NCI-H748 (cell line): ENCODE measurements around the gene GPALPP1.
"Not testable (repeated sequence)": the region's sequence is repeated elsewhere in the genome, so short reads cannot be mapped to it uniquely, and the experiment has no call there.

Source experiments
- DNase-seq: peaks from one replicate; lab custom pipeline; 2025; ENCODE audit not compliant: unreplicated experiment; lab: John Stamatoyannopoulos, UW

The GPALPP1 gene

DNA sequence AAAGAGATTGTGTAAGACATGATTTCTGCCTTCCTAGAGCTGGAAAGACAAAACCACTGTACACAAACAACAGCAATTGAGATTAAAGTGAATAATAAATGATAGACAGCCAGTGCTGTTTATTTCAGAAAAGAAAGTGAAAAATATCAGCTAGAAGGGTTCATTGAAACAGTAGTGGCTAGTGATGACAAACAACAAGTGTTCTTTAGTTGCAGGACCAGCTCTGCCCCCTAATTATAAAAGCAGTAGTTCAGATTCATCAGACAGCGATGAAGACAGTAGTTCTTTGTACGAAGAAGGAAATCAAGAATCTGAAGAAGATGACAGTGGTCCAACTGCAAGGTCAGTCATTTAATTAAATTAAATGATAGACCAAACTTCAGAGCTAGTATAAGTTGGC lies 14.8 kb downstream of the GPALPP1 start:
- no peak for DNase-seq

DNA sequence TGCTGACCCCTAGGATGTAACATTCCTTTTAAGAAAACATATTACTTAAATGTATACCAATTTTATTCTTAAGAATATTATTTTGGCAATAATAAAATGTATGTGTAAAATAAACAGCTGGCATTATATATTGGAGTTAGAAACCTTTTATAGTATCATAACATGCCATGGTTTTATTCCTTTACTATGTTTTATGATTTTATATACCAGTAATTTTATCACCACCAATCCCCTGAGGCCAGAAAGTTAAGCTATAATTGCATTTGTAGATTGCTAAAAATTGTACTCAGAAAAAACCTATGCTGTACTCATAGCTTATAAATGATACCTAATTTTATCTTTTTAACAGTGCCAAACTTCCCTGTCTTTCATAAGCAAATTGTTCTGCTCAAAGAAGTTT lies 17.9 kb downstream of the GPALPP1 start:
- DNase-seq, result no peak

DNA sequence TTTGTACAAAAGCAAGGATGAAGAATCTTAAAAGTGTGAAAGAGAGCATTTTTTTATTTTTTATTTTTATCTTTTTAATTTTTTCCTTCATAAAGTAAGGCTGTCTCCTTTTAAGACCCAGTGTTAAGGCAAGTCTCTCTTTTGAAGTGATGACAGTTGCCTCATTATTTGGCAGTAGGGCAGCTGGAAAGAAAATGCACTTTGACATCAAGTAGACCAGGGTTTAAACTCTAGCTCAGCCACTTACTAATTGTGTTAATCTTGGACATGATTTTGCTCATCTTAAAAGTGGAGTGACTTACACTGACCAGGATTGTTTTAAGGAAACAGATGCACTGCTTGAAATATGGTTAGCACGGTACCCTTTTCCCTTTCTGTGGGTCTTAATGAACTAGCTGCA lies 18.5 kb downstream of the GPALPP1 start:
- DNase-seq, result no peak

DNA sequence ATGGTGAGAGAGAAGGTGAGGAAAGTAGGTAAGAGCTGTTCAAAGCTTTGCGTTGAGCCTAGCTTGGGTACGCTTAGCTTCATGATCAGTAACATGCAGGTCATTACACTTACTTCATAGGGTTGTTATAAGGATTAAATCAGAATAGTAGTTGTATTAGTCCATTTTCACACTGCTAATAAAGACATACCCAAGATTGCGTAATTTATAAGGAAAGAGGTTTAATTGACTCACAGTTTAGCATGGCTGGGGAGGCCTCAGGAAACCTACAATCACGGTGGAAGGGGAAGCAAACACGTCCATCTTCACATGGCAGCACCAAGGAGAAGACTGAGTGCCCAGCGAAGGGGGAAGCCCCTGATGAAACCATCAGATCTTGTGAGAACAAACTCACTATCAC lies 21.9 kb downstream of the GPALPP1 start:
- no peak for DNase-seq

DNA sequence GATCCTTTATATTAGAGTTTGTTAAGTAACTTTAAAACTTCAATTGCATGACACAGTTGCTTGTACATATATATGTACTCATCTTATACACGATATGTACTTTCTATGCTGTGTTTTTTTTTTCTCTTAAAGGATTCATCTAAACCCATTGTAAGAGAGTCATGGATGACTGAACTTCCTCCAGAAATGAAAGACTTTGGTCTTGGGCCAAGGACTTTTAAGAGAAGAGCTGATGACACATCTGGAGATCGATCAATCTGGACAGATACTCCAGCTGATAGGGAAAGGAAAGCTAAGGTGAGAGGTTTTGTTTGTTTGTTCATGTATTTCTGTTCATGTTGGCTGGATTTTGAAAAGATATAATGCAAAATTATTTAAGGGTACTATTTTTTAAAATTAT lies 26.0 kb downstream of the GPALPP1 start:
- no peak for DNase-seq

DNA sequence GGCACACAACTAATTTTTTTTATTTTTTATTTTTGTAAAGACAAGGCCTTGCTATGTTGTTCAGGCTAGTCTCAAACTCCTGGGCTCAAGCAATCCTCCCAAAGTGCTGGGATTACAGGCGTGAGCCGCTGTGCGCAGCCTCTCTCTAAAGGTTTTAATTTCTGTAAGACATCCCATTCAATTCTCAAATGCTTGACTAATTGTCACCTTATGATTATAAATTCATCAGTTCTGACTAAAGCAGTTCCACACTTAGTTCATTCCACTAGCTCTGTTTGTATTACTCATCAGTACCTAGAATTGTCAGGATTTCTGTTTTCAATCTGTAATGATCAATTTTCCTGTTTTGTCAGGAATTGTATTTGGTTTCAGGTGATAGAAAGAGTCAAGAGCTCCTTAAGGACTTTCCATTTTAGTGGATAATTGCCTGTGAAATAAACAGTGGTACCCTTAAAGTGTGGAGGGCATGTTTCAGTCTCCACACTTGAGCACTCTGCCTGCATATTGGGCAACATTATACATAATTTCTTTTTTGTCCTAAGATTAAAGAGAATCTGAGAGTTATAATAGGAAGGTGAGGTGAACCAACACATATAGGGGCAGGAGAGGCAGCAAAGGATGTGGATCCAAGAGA lies 27.6 kb downstream of the GPALPP1 start:
- DNase-seq, result no peak

DNA sequence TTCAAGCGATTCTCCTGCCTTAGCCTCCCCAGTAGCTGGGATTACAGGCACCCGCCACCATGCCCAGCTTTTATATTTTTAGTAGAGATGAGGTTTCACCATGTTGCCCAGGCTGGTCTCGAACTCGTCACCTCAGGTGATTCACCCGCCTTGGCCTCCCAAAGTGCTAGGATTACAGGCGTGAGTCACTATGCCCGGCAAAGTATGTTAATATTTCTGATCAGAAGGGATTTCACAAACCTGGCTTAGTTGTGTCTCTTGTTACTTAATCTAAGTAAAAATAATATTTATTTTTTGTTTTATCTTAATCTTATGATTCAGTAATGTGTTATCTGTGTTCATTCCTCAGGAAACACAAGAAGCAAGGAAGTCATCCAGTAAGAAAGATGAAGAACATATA lies 30.6 kb downstream of the GPALPP1 start:
- DNase-seq, result not testable (repeated sequence)

DNA sequence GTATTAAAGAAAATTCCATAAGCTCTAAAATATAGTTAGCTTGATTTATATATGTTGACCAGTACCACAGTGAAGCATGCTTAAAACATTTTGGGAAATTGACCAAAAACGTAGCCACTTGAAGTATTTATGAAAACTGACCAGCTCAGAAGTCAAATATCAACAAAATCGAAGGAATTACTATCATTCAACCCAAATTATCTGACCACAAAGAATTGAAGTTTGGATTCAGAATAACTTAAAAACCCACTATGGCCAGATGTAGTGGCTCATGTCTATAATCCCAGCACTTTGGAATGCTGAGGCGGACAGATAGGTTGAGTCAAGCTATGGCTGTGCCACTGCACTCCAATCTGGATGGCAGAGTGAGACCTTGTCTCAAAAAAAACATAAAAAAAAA lies 31.9 kb downstream of the GPALPP1 start:
- DNase-seq, result no peak

DNA sequence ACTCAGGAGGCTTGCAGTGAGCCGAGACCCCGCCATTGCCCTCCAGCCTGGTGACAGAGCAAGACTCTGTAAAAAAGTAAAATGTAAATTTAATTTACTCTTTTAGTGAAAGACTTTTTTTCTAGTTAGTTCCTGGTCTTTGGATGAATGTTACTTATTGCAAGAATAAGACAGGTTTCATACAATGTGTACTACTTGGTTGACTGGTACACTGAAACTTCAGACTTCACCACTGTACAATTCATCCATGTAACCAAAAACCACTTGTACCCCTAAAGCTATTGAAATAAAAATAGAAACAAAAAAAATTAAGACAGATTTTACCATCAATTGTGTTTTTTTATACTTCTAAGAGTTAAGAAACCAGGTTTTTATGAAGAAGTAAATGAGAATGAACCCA lies 35.5 kb downstream of the GPALPP1 start:
- no peak for DNase-seq

DNA sequence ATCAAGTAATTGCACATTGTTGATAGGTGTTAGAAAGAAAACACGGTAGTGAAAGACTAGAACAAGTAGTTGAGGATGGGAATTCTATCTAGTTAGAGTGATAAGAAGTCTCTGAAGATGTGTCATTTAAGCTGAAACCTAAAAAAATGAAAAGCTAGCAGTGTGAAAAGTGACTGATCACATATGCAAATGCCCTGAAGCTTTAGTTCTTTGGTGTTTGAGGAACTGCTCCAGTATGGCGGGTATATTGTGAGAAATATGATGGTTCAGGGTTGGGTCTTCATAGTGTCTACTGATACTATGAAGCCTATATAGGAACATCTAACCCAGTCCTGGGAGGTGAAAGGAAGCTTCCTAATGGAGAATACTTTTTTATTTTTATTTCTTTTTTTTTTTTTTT lies 45.0 kb downstream of the GPALPP1 start:
- no peak for DNase-seq

DNA sequence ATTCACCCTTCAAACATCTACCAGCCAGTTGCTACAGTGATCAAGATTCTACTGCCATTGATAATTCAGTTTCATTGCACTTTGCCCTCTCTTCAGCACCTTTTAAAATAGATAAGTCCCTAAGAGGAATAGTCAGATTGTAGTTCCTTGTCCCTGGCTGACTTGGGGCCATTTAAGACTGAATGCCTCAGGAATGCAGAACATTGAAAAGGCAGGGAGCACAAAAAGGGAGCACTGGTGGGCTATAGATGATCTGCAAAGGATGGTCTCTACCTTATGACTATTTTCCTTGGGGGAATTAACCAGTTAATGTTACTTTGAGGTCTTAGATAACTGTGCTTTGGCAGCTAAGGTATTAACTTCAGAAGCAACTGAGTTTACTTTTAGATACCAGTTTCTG lies 46.9 kb downstream of the GPALPP1 start:
- DNase-seq, result no peak

DNA sequence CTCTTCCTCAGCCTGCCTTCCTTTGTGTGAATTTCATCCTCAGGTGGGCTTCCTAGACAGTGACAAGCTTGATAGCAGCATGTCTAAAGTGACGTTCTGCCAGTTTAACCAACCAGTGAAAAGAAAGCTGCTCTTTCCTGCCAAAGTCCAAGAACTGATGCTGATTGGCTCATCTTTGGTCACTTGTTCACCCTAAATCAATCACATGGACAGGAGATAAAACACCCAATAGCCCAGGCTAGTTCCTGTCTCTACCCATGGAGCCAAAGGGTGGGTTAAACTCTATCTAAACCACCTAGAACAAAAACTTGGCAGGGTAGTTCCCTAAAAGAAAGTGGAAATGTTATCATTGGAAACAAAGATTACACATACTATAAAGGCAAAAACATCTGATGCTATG lies 50.8 kb downstream of the GPALPP1 start:
- no peak for DNase-seq

DNA sequence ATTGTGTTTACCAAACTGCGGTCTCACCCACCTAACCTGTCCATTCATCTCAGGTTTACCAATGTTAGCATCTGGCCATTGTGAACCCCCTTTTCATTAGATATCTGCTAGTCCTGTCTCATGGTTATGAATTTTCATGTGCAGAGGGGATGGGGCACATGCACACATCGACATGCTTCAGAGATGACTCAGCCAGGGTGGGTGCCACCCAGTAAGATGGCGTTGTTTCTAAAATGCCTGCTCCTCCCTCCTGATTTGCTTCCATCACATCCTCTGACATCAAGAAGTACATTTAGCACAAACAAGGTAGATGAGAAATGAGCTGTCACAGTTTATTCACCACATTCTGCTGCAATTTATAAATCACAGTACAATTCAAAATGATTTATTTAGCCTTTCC lies 51.3 kb downstream of the GPALPP1 start:
- DNase-seq, result no peak

DNA sequence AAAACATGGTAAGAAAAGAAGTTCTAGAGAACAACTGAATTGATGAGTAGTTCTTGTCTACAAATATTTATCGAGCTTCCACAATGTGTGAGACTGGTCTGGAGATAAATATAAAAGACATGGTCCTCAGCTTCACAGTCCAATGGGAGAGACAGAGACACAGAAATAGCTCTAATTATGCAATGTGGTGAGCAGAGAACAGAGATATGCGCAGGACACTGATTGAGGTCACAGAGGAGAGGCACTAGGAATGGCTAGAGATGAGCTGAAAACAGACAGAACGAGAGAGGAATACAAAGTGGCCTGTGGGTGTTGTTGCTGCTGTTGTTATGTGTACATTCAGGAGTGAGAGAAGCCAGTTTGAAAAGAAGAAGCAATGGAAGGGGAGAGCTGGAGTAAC lies 53.2 kb downstream of the GPALPP1 start:
- no peak for DNase-seq

DNA sequence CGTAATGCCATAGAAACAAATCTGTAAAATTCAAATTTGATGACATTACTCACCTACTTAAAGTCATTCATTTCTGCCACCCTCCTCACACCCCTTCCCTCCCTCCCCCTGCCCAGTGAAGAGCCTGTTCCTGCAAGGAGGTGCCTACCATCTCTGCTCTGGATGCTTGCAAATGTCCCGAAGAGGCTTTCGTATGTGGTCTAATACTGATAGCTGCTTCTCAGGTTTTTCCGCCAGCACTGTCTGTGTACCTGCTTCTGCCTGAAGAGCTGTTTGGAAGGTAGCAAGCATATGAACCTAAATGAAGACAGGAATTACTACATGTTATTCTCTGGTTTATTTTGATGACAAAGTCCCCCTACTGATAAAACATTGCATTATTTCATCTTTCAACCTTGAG lies 57.1 kb downstream of the GPALPP1 start:
- no peak for DNase-seq

DNA sequence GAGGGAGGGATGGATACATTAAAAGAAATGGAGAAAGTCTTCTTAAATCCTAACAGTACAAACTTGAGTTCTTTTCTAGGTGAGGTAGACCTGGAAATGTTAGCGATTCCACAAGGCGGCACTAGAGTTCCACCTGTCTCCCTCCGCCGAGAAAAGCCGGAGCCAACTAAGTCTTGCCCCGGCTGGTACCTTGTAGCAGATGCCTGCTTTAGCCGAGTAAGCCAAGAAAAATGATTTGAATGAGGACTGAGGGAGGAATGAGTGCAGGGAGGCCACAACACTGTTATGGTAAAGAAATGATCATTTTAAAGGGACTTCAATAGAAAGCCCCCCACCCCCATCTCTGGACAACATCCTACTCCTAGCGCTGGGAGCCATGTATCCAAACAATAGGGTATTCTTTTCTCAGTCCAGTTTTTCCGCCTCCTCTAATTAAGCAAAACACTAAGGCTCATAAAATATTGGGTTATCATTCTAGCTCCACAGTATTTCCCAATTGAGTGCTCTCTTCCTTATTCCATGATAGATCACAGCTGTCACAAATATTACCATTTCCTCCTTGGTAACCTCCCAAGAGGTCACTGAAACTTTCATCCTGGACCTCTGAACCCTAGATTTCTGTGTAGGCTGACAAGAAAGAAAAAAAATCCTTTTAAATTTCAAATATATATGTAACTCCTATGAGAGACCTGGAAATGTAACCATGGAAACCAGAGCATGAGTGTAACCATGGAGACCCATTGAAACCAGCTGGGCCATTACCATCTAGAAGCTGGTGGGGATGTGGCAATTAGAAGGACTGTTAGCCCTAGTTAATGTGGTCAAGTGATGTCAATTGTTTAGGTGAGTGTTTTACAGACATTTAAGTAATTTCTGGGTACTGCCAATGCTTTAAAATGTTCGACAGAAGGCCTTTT lies 58.3 kb downstream of the GPALPP1 start:
- peak; percentile 91 for DNase-seq

DNA sequence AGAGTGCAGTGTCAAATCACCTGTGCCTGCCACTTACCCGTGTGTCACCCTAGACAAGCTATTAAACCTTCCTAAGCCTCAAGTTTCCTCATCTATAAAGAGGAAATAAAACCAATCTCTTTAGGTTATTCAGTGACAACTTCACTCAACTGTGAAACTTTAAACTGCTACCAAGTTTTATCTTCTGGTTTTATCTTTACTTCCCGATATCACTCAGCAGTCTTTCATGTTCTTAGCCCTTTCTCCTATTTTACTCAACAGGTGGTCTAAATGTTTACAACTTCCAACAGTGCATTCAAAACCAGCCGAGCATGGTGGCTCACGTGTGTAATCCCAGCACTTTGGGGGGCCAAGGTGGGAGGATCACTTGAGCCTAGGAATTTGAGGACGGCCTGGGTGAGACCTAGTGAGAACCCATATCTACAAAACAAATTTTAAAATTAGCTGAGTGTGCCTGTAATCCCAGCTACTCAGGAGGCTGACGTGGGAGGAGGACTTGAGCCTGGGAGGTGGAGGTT lies 59.6 kb downstream of the GPALPP1 start:
- DNase-seq, result no peak

DNA sequence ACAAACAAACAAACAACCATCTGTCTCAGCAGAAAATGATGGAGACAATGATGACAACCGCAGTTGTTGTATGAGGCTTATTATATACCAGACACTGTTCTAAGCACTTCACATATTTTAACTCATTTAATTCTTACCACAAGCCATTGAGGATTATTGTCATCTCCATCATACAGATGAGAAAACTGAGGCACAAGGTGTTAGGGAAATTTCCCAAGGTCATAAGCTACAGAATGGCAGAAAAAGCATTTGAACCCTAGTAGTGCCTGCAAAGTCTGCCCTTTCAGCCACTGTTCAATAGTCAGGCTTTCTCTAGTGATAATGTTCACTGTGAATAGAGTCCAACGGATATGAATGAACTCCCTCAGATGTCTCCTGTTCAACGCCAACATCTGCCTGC lies 60.1 kb downstream of the GPALPP1 start:
- DNase-seq, result no peak

DNA sequence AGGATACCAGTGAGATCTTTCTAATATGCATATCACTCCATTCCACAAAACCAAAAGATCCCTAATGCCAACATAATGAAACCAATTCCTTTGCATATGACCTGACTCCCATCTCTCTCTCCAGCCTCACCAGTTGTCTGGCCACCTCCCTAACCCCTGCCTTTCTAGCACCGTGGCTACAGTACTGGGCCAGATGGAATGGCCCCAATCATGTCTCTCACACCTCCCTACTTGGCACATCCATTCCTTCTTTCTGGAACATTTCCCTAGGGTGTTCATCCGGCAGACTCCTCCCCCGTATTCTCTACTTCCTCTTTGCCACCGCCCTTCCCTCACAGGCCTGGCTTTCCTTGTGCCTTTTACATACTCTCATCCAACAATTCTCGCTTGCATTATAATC lies 62.0 kb downstream of the GPALPP1 start:
- no peak for DNase-seq

DNA sequence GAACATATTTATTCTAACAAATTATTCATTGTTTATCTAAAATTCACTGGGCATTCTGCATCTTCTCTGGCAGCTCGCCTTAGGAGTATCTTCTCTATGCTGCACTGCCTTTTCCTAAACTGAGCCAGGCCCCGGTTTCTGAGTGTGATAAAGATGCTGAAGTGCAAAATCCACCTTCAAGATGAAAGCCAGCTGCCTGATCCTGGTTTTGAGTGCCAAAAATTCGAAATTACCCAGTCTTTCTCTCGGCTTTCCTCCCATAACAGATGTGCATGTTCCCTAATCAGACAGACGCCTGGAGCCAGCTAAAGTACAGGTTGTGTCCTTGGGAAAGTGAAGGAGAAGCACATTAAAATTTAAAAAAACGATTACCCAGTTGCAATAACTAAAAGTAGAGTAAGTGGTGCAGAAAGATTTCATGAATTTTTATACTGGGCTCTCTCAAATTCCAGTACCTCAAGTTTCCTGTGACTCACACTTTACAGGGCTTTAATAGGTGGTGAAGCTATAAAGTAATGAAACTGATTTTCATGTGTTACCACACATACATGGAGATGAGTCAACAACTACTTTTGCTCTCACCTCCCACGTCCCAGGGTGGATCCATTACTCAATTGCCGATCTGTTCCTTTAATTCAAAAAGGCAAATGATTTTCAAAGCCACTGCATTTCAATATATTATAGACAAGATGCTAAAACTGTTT lies 66.0 kb downstream of the GPALPP1 start:
- DNase-seq, result no peak

DNA sequence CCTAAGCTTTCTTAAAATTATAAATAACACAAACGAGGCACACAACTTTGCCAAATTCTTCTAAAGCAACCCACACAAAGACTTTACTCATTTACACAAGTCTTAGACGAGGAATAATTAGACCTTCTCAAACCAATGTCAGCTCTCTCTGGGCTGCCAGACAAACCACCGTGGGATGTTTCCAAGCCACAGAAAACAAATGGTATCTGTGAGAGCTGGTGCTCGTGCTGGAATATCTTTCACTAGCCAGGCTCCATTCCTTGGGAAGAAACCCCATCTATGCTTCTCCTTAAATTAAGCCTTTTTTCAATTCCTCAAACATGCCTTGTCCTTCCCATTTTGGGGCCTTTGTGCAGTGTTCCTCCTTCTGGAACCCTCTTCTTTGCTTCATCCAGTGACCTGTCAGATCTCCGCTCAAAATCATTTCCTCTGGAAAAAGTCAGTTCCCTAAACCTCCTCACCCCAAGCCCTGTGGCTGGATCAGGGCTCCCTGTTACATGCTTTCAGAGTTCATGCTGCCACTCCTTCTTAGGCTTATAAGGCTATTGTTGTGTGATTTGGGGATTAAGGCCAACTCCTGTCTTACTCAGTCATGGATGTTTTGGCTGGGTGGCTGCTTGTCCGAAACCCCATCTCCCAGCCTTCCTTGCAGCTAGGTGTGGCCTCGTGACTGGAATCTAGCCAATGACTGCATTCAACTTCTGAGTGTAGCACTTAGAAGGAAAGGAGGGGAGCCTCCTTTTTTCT lies 66.7 kb downstream of the GPALPP1 start:
- no peak for DNase-seq
